ENCODE results near the gene HS6ST3.

Gene HS6ST3

GRCh38 chr13:96792188-96792587 lies 702.3 kb downstream of the HS6ST3 start:
- no peak for DNase-seq (ENCODE audit: low read depth in 2 of 2)

- no peak for DNase-seq (ENCODE audit: low read depth in 2 of 2)
Observed at GRCh38 chr13:96792736-96793403, 703.0 kb downstream of the HS6ST3 start.

- DNase-seq (ENCODE audit: low read depth in 2 of 2), result no peak
Observed at GRCh38 chr13:96793404-96793755, 703.5 kb downstream of the HS6ST3 start.

GRCh38 chr13:96794669-96795068 lies 704.8 kb downstream of the HS6ST3 start:
- DNase-seq (ENCODE audit: low read depth in 2 of 2), result no peak

- DNase-seq (ENCODE audit: low read depth in 2 of 2), result no peak
Observed at GRCh38 chr13:96795670-96796069, 705.8 kb downstream of the HS6ST3 start.

GRCh38 chr13:96796091-96796633 lies 706.3 kb downstream of the HS6ST3 start:
- no peak for DNase-seq (ENCODE audit: low read depth in 2 of 2)

- DNase-seq (ENCODE audit: low read depth in 2 of 2), result no peak
Observed at GRCh38 chr13:96797136-96797535, 707.2 kb downstream of the HS6ST3 start.

- no peak for DNase-seq (ENCODE audit: low read depth in 2 of 2)
Observed at GRCh38 chr13:96803456-96804100, 713.7 kb downstream of the HS6ST3 start.

GRCh38 chr13:96804174-96804573 lies 714.3 kb downstream of the HS6ST3 start:
- no peak for DNase-seq (ENCODE audit: low read depth in 2 of 2)

GRCh38 chr13:96806746-96807145 lies 716.8 kb downstream of the HS6ST3 start:
- no peak for DNase-seq (ENCODE audit: low read depth in 2 of 2)

- no peak for DNase-seq (ENCODE audit: low read depth in 2 of 2)
Observed at GRCh38 chr13:96809366-96810096, 719.6 kb downstream of the HS6ST3 start.

- no peak for DNase-seq (ENCODE audit: low read depth in 2 of 2)
Observed at GRCh38 chr13:96810104-96810503, 720.2 kb downstream of the HS6ST3 start.

GRCh38 chr13:96811049-96811448 lies 721.1 kb downstream of the HS6ST3 start:
- DNase-seq (ENCODE audit: low read depth in 2 of 2), result no peak

- DNase-seq (ENCODE audit: low read depth in 2 of 2), result no peak
Observed at GRCh38 chr13:96816261-96816660, 726.4 kb downstream of the HS6ST3 start.

- no peak for DNase-seq (ENCODE audit: low read depth in 2 of 2)
Observed at GRCh38 chr13:96816874-96817273, 727.0 kb downstream of the HS6ST3 start.

GRCh38 chr13:96817336-96817941 lies 727.5 kb downstream of the HS6ST3 start:
- DNase-seq (ENCODE audit: low read depth in 2 of 2), result no peak

- DNase-seq (ENCODE audit: low read depth in 2 of 2), result no peak
Observed at GRCh38 chr13:96819375-96819774, 729.5 kb downstream of the HS6ST3 start.

GRCh38 chr13:96821381-96821780 lies 731.5 kb downstream of the HS6ST3 start:
- no peak for DNase-seq (ENCODE audit: low read depth in 2 of 2)

GRCh38 chr13:96821971-96822370 lies 732.1 kb downstream of the HS6ST3 start:
- DNase-seq (ENCODE audit: low read depth in 2 of 2), result no peak

GRCh38 chr13:96822895-96823294 lies 733.0 kb downstream of the HS6ST3 start:
- DNase-seq (ENCODE audit: low read depth in 2 of 2), result no peak

- no peak for DNase-seq (ENCODE audit: low read depth in 2 of 2)
Observed at GRCh38 chr13:96824140-96824539, 734.2 kb downstream of the HS6ST3 start.

- no peak for DNase-seq (ENCODE audit: low read depth in 2 of 2)
Observed at GRCh38 chr13:96825653-96826052, 735.7 kb downstream of the HS6ST3 start.
